A172 (cell line): ENCODE data around the gene NPAS1. TPM values are rescaled to one million over a fixed set of nuclear protein-coding genes. Genes with fewer than 3 reads are reported as not detected.
A peak's percentile ranks its signal among the peaks of the same experiment; 100 is the strongest.
"Not testable (repeated sequence)": the region's sequence is repeated elsewhere in the genome, so short reads cannot be mapped to it uniquely, and the experiment has no call there.

ENCODE experiments used
- DNase-seq: peaks from one replicate; pipeline ENCODE4 v3.0.0-alpha.2; 2015; ENCODE audit warnings: low spot score
- total RNA-seq: library from RNA; depleted of rRNA; stranded (reverse); fragments of >200 nt; shearing (Covaris generic); gene quantifications from 2 replicates; pipeline ENCODE4 v1.2.3, GENCODE V29; 2014

The NPAS1 gene
- total RNA-seq, 1 experiment from 2014 or later: 0.22 TPM

GRCh38 chr19:46990991-46991676 lies 28.5 kb upstream of the NPAS1 start:
- DNase-seq: peak; percentile 65

DNA sequence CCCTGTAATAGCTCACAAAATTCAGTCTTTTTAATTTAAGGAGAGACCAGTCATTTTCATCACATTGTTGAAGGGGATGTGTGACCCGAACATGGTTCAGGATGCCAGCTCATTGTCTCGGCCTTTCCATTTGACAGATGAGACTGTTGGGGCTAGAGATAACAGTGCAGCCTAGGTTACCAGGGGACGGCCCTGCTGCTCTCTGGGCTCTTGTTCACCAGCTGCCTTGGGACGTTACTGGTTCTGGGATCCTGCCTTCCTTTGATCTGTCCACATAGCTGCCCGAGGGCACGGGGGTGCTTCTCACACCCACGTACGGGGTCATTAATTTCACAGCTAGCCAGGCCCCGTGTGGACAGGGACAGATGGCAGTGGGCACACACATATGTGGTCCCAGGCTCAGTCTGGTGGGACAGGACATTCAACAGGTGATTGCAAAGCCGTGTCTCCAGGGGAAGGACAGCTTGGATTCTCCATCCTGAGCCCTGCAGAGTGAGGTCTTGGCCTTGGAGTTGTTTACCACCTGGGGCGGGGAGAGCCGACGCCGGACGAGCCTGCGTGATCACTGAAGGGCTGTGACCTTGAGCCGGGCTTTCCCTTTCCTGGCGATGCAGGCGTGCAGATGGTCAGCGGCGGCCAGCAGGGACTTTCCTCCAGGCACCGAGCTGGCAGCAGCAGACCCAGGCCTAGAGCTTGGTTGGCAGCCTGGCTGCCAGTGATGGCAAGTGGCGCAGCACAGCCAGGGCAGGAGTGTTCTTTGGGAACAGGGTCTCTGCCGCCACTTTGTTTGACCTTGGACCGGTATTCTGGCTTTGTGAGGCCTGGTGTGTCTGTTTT lies 26.7 kb upstream of the NPAS1 start:
- DNase-seq: no peak

- no peak for DNase-seq
Measured at GRCh38 chr19:46993622-46994021, 26.0 kb upstream of the NPAS1 start.

DNA sequence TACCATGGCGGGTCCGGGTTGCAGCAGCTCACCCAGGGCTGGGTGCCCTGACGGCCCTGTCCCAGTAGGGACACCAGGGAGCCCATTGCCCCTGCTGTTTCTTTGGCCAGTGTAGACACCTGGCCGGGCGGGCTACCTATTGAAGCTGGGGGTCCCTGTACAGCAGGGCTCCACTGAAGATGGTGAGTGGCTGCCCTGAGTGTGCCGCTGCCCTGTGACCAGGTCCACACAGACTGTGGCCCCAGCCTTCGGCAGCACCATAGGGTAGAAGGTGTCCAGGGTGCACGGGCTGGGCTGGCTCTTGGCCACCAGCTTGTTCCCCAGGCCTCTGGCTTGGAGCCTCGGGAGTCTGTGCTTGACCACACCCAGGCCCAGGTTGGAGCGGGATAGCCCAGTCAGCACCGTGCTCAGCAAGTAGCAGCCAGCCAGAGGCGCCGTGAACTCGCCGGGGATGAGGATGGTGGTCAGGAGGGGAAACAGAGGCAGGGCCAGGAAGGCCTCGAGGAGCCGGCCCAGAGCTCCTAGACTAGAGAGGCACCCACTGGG lies 25.4 kb upstream of the NPAS1 start:
- DNase-seq: no peak

- DNase-seq: no peak
Measured at GRCh38 chr19:46995492-46995891, 24.1 kb upstream of the NPAS1 start.

GRCh38 chr19:46998445-46999125 lies 21.1 kb upstream of the NPAS1 start:
- no peak for DNase-seq

- DNase-seq: no peak
Measured at GRCh38 chr19:46999377-46999776, 20.3 kb upstream of the NPAS1 start.

- no peak for DNase-seq
Measured at GRCh38 chr19:46999878-47000277, 19.8 kb upstream of the NPAS1 start.

GRCh38 chr19:47000373-47000772 lies 19.3 kb upstream of the NPAS1 start:
- no peak for DNase-seq

DNA sequence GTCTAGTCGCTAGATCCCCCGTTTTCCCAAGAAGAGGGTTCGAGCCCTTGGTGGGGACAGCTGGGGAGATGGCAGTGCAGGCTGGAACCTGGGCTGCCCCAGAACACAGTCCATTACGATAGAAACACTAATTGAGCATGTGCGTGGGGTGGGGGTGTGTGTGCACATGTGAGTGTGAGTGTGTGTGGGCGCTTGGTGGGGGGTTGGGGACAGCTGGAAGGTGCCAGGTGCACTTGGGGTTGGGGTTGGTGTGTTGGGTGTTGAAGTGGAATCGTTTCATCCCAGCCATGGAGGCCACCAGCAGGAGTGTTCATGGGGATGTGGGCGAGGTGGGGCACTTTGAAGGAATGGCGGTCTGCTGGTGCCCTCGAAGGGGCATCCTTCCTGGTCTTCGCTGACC lies 18.1 kb upstream of the NPAS1 start:
- no peak for DNase-seq

DNA sequence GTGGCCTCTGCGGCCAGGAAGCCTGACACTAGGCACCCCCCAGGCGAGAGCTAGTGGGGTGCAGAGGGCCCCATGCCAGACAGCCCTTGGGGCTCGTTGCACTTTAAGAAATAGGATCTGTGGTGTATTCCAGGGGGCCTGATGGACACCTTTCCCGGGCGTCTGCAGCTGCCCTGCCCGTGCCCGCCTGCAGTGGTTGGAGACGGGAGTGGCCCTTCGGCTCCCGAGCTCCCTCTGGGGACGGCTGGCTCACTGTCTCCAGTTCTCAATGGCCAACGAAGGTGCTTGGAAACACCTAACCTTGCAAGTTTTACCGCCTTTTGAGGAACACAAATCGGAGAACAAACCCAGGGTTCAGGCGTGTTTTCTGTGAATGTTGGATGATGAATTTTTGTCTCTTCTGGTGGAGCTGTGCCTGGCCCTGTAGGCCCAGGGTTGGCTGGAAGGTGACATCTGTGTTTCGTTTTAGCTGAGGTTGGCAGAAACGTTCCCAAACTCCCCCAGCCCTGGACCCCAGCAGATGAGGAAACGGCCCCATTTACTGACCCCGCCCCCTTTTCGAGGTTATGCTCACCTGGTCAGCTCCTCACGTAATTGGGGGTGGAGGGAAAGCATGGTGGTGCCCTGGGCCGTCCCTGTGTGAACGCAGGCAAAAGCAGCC lies 17.4 kb upstream of the NPAS1 start:
- no peak for DNase-seq

DNA sequence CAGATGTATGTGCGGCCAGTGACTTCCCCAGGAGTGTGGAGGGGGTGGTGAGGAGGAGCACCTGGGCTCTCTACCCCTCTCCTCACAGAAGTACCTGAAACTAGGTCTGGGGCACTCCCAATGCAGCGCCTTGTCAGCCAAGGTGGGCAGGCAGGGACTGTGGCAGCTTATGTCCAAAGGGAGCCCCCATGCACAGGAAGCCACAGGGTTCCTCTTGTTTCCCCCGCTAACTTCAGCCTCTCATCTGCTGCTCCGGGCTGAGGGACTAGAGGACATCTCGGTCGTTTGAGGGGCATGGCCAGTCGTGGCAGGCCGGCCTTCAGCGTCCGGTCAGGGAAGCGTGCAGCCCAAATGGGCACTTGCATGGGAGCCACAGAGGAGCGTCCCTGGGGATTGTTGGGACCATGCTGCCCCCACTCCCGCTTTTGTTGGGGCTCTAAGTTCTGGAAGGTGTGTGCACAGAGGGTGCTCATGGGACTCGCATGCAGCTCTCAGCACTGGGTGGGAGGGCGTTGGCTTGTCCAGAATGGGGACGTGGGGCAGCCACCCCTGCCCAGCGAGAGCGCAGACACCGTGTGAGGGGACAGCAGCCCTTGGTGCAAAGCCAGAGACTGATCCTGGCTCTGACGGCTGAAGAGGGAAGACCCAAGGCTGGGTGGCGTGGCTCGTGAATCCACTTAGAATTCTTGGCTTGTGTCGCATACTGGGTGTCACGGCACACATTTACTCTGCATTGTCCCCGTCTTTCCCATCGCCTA lies 16.6 kb upstream of the NPAS1 start:
- DNase-seq: no peak

DNA sequence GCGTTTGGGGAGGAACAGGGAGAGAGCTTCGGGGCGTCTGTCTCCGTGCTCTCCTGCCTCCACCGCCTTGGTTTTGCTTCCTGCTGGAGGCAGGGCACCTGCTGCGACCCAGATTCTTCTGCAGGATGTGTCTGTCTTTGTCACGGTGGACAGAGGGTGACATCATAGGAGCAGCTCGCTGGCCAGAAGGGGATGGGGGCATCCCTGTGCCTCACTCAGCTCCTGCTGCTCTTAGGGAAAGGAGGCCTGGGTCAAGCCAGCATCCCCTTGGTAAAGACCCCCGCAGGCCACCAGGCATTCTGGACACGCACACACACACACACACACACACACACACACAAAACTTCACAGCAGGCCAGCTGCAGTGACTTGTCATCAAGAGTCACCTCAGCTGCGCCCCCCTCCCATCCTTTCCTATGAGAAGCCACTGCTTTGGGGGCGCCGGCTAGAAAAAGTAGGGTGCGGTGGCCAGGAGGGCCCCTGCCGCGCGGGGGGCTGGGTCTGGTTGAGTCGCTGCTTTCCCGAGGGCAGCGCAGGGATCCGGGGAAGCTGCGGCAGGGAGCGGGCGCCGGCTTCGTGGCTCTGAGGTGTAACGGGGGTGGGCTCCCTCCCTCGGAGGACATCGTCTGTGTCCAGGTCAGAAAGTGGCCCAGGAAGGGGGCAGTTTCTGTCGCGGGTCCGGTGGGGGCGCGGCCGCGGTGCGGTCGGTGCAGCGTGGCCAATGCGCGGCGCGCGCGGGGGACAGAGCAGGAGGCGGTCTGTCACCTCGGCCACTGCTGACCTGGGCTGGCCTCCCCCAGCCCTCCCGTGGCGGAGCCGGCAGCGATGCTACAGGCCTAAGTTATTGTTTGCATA lies 15.8 kb upstream of the NPAS1 start:
- no peak for DNase-seq

DNA sequence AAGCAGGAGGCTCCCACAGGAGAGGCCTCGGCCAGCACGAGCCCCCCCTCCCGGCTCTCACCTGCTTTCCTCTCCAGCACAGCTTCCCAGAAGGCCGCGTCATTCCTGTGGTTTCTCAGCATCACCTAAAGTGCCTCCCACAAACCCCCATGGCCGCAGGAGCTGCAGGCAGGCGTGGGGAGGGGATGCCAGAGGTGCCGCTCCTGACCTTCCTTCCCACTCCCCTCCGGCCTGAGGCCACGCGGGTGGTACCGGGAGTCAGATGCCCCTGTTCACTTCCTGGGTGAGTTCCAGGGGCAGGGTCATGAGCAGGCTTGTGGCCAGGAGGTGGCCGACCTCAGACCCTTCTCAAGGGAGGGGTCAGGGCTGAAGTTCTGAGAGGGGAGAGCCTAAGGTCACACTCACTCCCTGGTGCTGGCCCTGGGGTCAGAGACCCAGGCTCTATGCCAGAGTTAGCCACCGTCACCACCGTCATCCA lies 14.4 kb upstream of the NPAS1 start:
- DNase-seq: no peak

- DNase-seq: no peak
Measured at GRCh38 chr19:47005873-47006272, 13.8 kb upstream of the NPAS1 start.

DNA sequence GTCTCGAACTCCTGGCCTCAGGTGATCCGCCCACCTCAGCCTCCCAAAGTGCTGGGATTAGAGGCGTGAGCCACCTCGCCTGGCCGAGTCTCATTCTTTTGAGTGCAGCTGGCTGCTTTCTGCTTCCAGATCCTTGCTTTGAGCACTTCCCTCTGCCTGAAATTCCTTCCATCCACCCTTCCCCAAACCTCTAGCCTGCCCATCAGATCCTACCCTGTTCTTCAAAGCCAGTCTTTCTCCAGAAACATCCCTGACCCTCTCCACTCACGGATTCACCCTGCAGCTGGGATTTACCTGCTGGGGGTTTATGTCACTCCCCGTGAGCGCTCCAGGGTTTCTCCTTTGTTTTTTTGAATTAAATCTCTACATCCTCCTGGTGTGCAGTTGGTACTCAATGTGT lies 13.1 kb upstream of the NPAS1 start:
- no peak for DNase-seq

DNA sequence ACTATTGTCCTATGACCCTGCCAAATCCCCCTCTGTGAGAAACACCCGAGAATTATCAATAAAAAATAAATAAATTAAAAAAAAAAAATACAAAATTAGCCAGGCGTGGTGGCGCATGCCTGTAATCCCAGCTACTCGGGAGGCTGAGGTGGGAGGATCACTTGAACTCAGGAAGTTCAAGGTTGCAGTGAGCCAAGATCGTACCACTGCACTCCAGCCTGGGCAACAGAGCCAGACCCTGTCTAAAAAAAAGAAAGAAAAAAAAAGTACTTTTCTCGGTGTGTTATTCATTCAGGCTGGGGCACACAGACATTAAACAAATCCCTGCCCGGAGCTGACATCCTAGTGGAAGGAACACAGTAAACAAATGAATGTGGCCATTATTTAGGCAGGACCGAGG lies 9.1 kb upstream of the NPAS1 start:
- not testable (repeated sequence) for DNase-seq

GRCh38 chr19:47012617-47013016 lies 7.0 kb upstream of the NPAS1 start:
- DNase-seq: no peak

- DNase-seq: peak; percentile 57
Measured at GRCh38 chr19:47013041-47013517, 6.6 kb upstream of the NPAS1 start.

DNA sequence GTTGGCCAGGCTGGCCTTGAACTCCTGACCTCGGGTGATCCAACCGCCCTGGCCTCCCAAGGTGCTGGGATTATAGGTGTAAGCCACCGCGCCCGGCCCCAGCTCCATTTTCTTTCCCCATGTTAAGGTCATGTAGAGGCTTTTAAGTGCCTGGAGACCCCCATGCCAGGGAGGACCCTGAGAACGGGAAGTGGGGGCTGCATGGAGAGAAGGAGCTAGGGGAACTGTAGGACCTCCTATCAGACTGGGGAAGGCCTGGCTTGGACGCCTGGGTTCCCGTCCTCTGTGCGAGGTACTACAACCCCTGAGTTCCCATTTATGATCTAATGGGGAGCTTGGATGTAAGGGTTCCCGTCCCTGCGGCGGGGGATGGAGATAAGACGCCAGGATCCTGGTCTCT lies 714 bp upstream of the NPAS1 start:
- DNase-seq: no peak
